H1 (cell line): Measurements from ENCODE around the gene COLQ. TPM values are rescaled to one million over a fixed set of nuclear protein-coding genes. Genes with fewer than 3 reads are reported as not detected.

ENCODE experiments used
- CTCF ChIA-PET: fragments of 300-600 bp; sonication (Branson Sonifier 250); formaldehyde crosslinking; loops from one replicate; lab custom pipeline; 2021; ENCODE audit not compliant: partially characterized antibody; lab: Charles Lee
- POLR2A ChIA-PET: fragments of 300-600 bp; sonication (Branson Sonifier 250); formaldehyde crosslinking; loops from one replicate; lab custom pipeline; 2021; ENCODE audit warnings: inconsistent platforms; ENCODE audit not compliant: partially characterized antibody; lab: Charles Lee
- DNase-seq, 2 experiments: peaks; one replicate each; pipeline versions ENCODE4 v3.0.0 to v3.0.0-alpha.2; 2010 to 2022; ENCODE audit warnings: low spot score in 2 of 2, low read depth in 1 of 2, mixed read lengths in 1 of 2
- FAIRE-seq: peaks from 2 replicates; lab custom pipeline; 2011; peaks lifted over from hg19 to GRCh38; lab: Jason Lieb, UNC
- H2AFZ ChIP-seq: 2 replicates; pipeline ENCODE4 v1.8.1; 2012; ENCODE audit warnings: low read length, inconsistent platforms
- H2AK5ac ChIP-seq: 2 replicates; pipeline ENCODE4 v1.6.1; 2013; ENCODE audit warnings: low read depth, low read length
- H2BK120ac ChIP-seq: replicated peaks from 2 replicates; pipeline ENCODE3; 2013; ENCODE audit warnings: low read depth, low read length, inconsistent platforms
- H2BK12ac ChIP-seq: 2 replicates; pipeline ENCODE4 v1.6.1; 2013; ENCODE audit warnings: low read depth, low read length
- H2BK15ac ChIP-seq: 2 replicates; pipeline ENCODE4 v1.6.1; 2013; ENCODE audit warnings: low read length
- H2BK20ac ChIP-seq: 2 replicates; pipeline ENCODE4 v1.6.1; 2013; ENCODE audit warnings: low read length
- H2BK5ac ChIP-seq: 2 replicates; pipeline ENCODE4 v1.6.1; 2013; ENCODE audit warnings: low read depth, low read length
- H3K14ac ChIP-seq: 2 replicates; pipeline ENCODE4 v1.6.1; 2013; ENCODE audit warnings: inconsistent platforms; ENCODE audit not compliant: insufficient read length
- H3K18ac ChIP-seq: 2 replicates; pipeline ENCODE4 v1.6.1; 2013; ENCODE audit warnings: low read length; ENCODE audit errors: extremely low read depth
- H3K23ac ChIP-seq: 2 replicates; pipeline ENCODE4 v1.6.1; 2013; ENCODE audit warnings: inconsistent platforms; ENCODE audit not compliant: insufficient read length
- H3K23me2 ChIP-seq: 2 replicates; pipeline ENCODE4 v1.6.1; 2013; ENCODE audit warnings: low read depth, low read length
- H3K27ac ChIP-seq: 2 replicates; pipeline ENCODE4 v1.6.1; 2011; ENCODE audit warnings: low read depth, low read length, inconsistent platforms
- H3K27me3 ChIP-seq, 4 experiments: replicated peaks in 1 of 4; 1 replicate in 1 of 4; 2 replicates in 3 of 4; pipeline versions ENCODE4 v1.6.1 to v1.8.1; 2011 to 2013; ENCODE audit warnings: low read length in 3 of 4, mild to moderate bottlenecking in 3 of 4, inconsistent platforms in 2 of 4, mixed read lengths in 2 of 4, moderate library complexity in 1 of 4; ENCODE audit not compliant: control insufficient read depth in 3 of 4, insufficient read depth in 3 of 4; ENCODE audit errors: extremely low read depth in 1 of 4
- H3K36me3 ChIP-seq, 4 experiments: 2 replicates each; pipeline versions ENCODE4 v1.6.1 to v1.8.1; 2011 to 2013; ENCODE audit warnings: mild to moderate bottlenecking in 4 of 4, low read length in 3 of 4, moderate library complexity in 2 of 4, control low read depth in 1 of 4, inconsistent platforms in 1 of 4; ENCODE audit not compliant: insufficient read depth in 4 of 4, control insufficient read depth in 2 of 4
- H3K4ac ChIP-seq: replicated peaks from 2 replicates; pipeline ENCODE3; 2013; ENCODE audit warnings: low read length, low read depth, mixed read lengths, inconsistent platforms; ENCODE audit not compliant: insufficient read length
- H3K4me1 ChIP-seq, 4 experiments: replicated peaks in 1 of 4; 1 replicate in 1 of 4; 2 replicates in 3 of 4; pipeline versions ENCODE4 v1.6.1 to v1.8.1; 2011 to 2013; ENCODE audit warnings: low read length in 3 of 4, inconsistent platforms in 2 of 4, mixed read lengths in 1 of 4; ENCODE audit not compliant: insufficient read depth in 4 of 4, control insufficient read depth in 3 of 4
- H3K4me2 ChIP-seq, 2 experiments: 2 replicates each; pipeline versions ENCODE4 v1.6.1 to v1.8.1; 2011 to 2013; ENCODE audit warnings: low read depth in 2 of 2, low read length in 2 of 2, control low read depth in 1 of 2, inconsistent platforms in 1 of 2, mild to moderate bottlenecking in 1 of 2; ENCODE audit not compliant: insufficient read depth in 1 of 2
- H3K4me3 ChIP-seq, 4 experiments: fragments of 200-600, 300-600 bp in 1 of 4; sonication (generic), shearing (Covaris generic), sonication (Bioruptor Twin) in 1 of 4; 2 replicates each; pipeline versions ENCODE4 v1.5.1 to v1.8.1; 2011 to 2016; ENCODE audit warnings: low read length in 4 of 4, low read depth in 3 of 4, control low read depth in 2 of 4, inconsistent platforms in 2 of 4, mild to moderate bottlenecking in 2 of 4, mixed read lengths in 1 of 4, moderate library complexity in 1 of 4; ENCODE audit not compliant: insufficient read depth in 2 of 4; ENCODE audit errors: extremely low read depth in 1 of 4
- H3K56ac ChIP-seq: replicated peaks from 2 replicates; pipeline ENCODE3; 2013; ENCODE audit warnings: low read depth, mild to moderate bottlenecking, mixed read lengths, low read length, inconsistent platforms; ENCODE audit not compliant: insufficient read length
- H3K79me1 ChIP-seq: 2 replicates; pipeline ENCODE4 v1.6.1; 2013; ENCODE audit warnings: low read depth, low read length, control low read depth
- H3K79me2 ChIP-seq, 2 experiments: 2 replicates each; pipeline versions ENCODE4 v1.6.1 to v1.8.1; 2012 to 2013; ENCODE audit warnings: low read length in 2 of 2, mild to moderate bottlenecking in 2 of 2, inconsistent platforms in 1 of 2; ENCODE audit not compliant: insufficient read depth in 2 of 2, control insufficient read depth in 1 of 2
- H3K9ac ChIP-seq, 4 experiments: replicated peaks in 1 of 4; 1 replicate in 1 of 4; 2 replicates in 3 of 4; pipeline versions ENCODE4 v1.6.1 to v1.8.1; 2011 to 2013; ENCODE audit warnings: low read depth in 3 of 4, low read length in 3 of 4, control low read depth in 2 of 4, mild to moderate bottlenecking in 2 of 4, moderate library complexity in 2 of 4, inconsistent platforms in 1 of 4; ENCODE audit errors: extremely low read depth in 1 of 4
- H3K9me3 ChIP-seq, 2 experiments: 2 replicates each; pipeline versions ENCODE4 v1.6.1 to v1.8.1; 2012 to 2013; ENCODE audit warnings: mild to moderate bottlenecking in 2 of 2, moderate library complexity in 2 of 2, control low read depth in 1 of 2, inconsistent platforms in 1 of 2, low read depth in 1 of 2, low read length in 1 of 2, mixed read lengths in 1 of 2; ENCODE audit not compliant: insufficient read depth in 2 of 2
- H4K20me1 ChIP-seq, 2 experiments: replicated peaks in 1 of 2; 2 replicates each; pipeline versions ENCODE3 to v1.8.1; 2011 to 2013; ENCODE audit warnings: inconsistent platforms in 2 of 2, low read length in 2 of 2, mild to moderate bottlenecking in 1 of 2; ENCODE audit not compliant: insufficient read depth in 2 of 2, control insufficient read depth in 1 of 2
- H4K5ac ChIP-seq: 2 replicates; pipeline ENCODE4 v1.6.1; 2013; ENCODE audit warnings: low read length, low read depth, mixed read lengths, inconsistent platforms; ENCODE audit not compliant: insufficient read length
- H4K8ac ChIP-seq: 2 replicates; pipeline ENCODE4 v1.8.0; 2013; ENCODE audit warnings: mild to moderate bottlenecking, moderate library complexity, low read length, inconsistent platforms; ENCODE audit not compliant: insufficient read depth; ENCODE audit errors: extremely low read depth
- H4K91ac ChIP-seq: replicated peaks from 2 replicates; pipeline ENCODE3; 2013; ENCODE audit warnings: low read length, mixed read lengths, inconsistent platforms; ENCODE audit not compliant: insufficient read length
- ASH2L ChIP-seq: fragments of 200-600, 300-600 bp; sonication (generic); IDR thresholded peaks from one replicate; pipeline ENCODE4 v1.7.1; 2017; ENCODE audit warnings: low read length
- ATF3 ChIP-seq: IDR thresholded peaks from 2 replicates; pipeline ENCODE4 v1.6.1; 2011; ENCODE audit warnings: low read depth, mild to moderate bottlenecking, low read length; ENCODE audit not compliant: insufficient read depth
- BACH1 ChIP-seq: IDR thresholded peaks from 2 replicates; pipeline ENCODE4 v1.6.1; 2012; ENCODE audit warnings: low read length, improper control_type of control experiment
- CREB1 ChIP-seq: IDR thresholded peaks from 2 replicates; pipeline ENCODE4 v1.6.1; 2012; ENCODE audit warnings: inconsistent platforms
- CTBP2 ChIP-seq: IDR thresholded peaks from 2 replicates; pipeline ENCODE4 v1.7.0; 2011; ENCODE audit warnings: borderline replicate concordance, mild to moderate bottlenecking, moderate library complexity, mixed read lengths, low read length; ENCODE audit not compliant: insufficient read depth, insufficient read length
- MAX ChIP-seq: IDR thresholded peaks from 2 replicates; pipeline ENCODE4 v1.6.1; 2012; ENCODE audit warnings: inconsistent platforms
- RXRA ChIP-seq: IDR thresholded peaks from 2 replicates; pipeline ENCODE4 v1.6.1; 2011; ENCODE audit warnings: low read depth, mild to moderate bottlenecking, low read length, moderate library complexity; ENCODE audit not compliant: insufficient read depth
- SIN3A ChIP-seq, 2 experiments: IDR thresholded peaks in 1 of 2; conservative IDR thresholded peaks in 1 of 2; 2 replicates each; pipeline ENCODE4 v1.6.1; 2011 to 2012; ENCODE audit warnings: low read length in 2 of 2, improper control_type of control experiment in 1 of 2, low read depth in 1 of 2, mild to moderate bottlenecking in 1 of 2
- SIX5 ChIP-seq: IDR thresholded peaks from 2 replicates; pipeline ENCODE4 v1.6.1; 2011; ENCODE audit warnings: mild to moderate bottlenecking, low read depth, low read length
- SRF ChIP-seq: IDR thresholded peaks from 2 replicates; pipeline ENCODE4 v1.6.1; 2011; ENCODE audit warnings: mild to moderate bottlenecking, low read depth, low read length, moderate library complexity
- polyA plus RNA-seq, 7 experiments: library from polyadenylated mRNA; depleted of rRNA in 3 of 7; stranded (reverse) in 5 of 7; unstranded in 2 of 7; fragments of >200 nt in 5 of 7; fragments of 200-250 nt in 2 of 7; gene quantifications; 1 replicate in 5 of 7; 2 replicates in 1 of 7; 4 replicates in 1 of 7; pipeline versions ENCODE4 v1.2.1 to v1.2.3, GENCODE V29; 2011 to 2013; ENCODE audit warnings: missing spikeins in 2 of 7, mixed read lengths in 2 of 7
- total RNA-seq: library from RNA; stranded (reverse); fragmentation: NEBNext Ultra II Directional; extraction: Animal tissue kit (Norgen Biotek cat#: 25700); gene quantifications from 2 replicates; pipeline ENCODE4 v1.2.1, GENCODE V29; 2021

The COLQ gene
- total and polyA plus RNA-seq, 2 of the 8 experiments (the other 6 are each of a cell fraction or from before 2014, with no cell fraction given) = 1.5 to 1.9 TPM

GRCh38 chr3:15440891-15441290 lies 80.6 kb downstream of the COLQ start (continued):
- TF ChIP-seq ASH2L = no peak

- Histone ChIP-seq H2BK15ac (no peak overlapping the region), H2AK5ac (no peak overlapping the region), H3K36me3 (peaks cover 16 to 70% (median 55%) of the 10 kb centered on the region in 4 experiments), H3K79me1 (no peaks in the 10 kb centered on the region), H4K8ac (no peak overlapping the region), H3K9me3 (no peaks in the 10 kb centered on the region), H2BK12ac (no peak overlapping the region), H3K14ac (no peak overlapping the region), H3K27ac (no peak overlapping the region), H3K18ac (no peak overlapping the region), H3K56ac (no peak overlapping the region), H3K9ac (no peak overlapping the region), H3K4ac (no peak overlapping the region), H3K27me3 (no peaks in the 10 kb centered on the region), H4K5ac (no peak overlapping the region), H3K79me2 (no peaks in the 10 kb centered on the region; a peak in 1 of 4 replicates), H2BK20ac (no peak overlapping the region), H3K4me1 (no peaks in the 10 kb centered on the region), H4K91ac (no peak overlapping the region), H3K4me3 (no peak overlapping the region), H2BK120ac (no peak overlapping the region), H3K23ac (no peak overlapping the region), H3K23me2 (no peaks in the 10 kb centered on the region), H2AFZ (no peak overlapping the region), H3K4me2 (no peak overlapping the region), H2BK5ac (no peak overlapping the region), H4K20me1 (peaks cover 0 to 2% of the 10 kb centered on the region in 2 experiments)
- no peak for FAIRE-seq
- DNase-seq = no peak
- POLR2A ChIA-PET = interaction anchor here (0.9 kb wide), 1 partner anchor 14 kb away, joined by 3 read pairs; no protein-coding TSS in a partner anchor
- CTCF ChIA-PET = no interaction called here
- no peak for TF ChIP-seq SIN3A (conservative IDR thresholded peaks at IDR 0.05 in 1 of 2, IDR thresholded peaks at IDR 0.05 in 1 of 2; ENCODE audit: low read depth in 1 of 2, low read length in 2 of 2)
- TF ChIP-seq ATF3 = no peak
- TF ChIP-seq SRF = no peak
- TF ChIP-seq RXRA = no peak
- TF ChIP-seq CREB1 = no peak
- TF ChIP-seq CTBP2 = no peak
- no peak for TF ChIP-seq SIX5
- TF ChIP-seq MAX = no peak
- TF ChIP-seq BACH1 = no peak
These were observed 82.0 kb downstream of the COLQ start for GRCh38 chr3:15439476-15439875.
